ENCODE measurements around the gene SNTB2.

The SNTB2 gene

GRCh38 chr16:69327585-69328310 lies 140.8 kb downstream of the SNTB2 start:
- no peak overlapping the region for H3K4me3 ChIP-seq (ENCODE audit: low read depth, low read length)
- no peak for TF ChIP-seq CTCF (IDR thresholded peaks at IDR 0.05; ENCODE audit: borderline replicate concordance, insufficient read depth, low read depth, low read length)

GRCh38 chr16:69328854-69329316 lies 141.9 kb downstream of the SNTB2 start:
- no peak for TF ChIP-seq CTCF (IDR thresholded peaks at IDR 0.05; ENCODE audit: borderline replicate concordance, insufficient read depth, low read depth, low read length)
- no peak overlapping the region for H3K4me3 ChIP-seq (ENCODE audit: low read depth, low read length)

- H3K4me3 ChIP-seq (ENCODE audit: low read depth, low read length) = peak overlapping the region; percentile 70
- TF ChIP-seq CTCF (IDR thresholded peaks at IDR 0.05; ENCODE audit: borderline replicate concordance, insufficient read depth, low read depth, low read length) = no peak
Observed at GRCh38 chr16:69329369-69330285, 142.7 kb downstream of the SNTB2 start.

- H3K4me3 ChIP-seq (ENCODE audit: low read depth, low read length) = peak within 1 kb of the TSS; percentile 70
- no peak for TF ChIP-seq CTCF (IDR thresholded peaks at IDR 0.05; ENCODE audit: borderline replicate concordance, insufficient read depth, low read depth, low read length)
Observed at GRCh38 chr16:69330286-69331109, 143.5 kb downstream of the SNTB2 start, which contains the start of gene PDF. Gene PDF (minus strand): TSS chr16:69330588. CDS start chr16:69330570, 18 bp downstream.

GRCh38 chr16:69334696-69335095 lies 147.7 kb downstream of the SNTB2 start:
- no peak overlapping the region for H3K4me3 ChIP-seq (ENCODE audit: low read depth, low read length)
- TF ChIP-seq CTCF (IDR thresholded peaks at IDR 0.05; ENCODE audit: borderline replicate concordance, insufficient read depth, low read depth, low read length) = no peak

GRCh38 chr16:69338557-69339288 lies 151.8 kb downstream of the SNTB2 start:
- peak overlapping the region; percentile 87 for H3K4me3 ChIP-seq (ENCODE audit: low read depth, low read length)
- no peak for TF ChIP-seq CTCF (IDR thresholded peaks at IDR 0.05; ENCODE audit: borderline replicate concordance, insufficient read depth, low read depth, low read length)
